H1 (cell line): ENCODE data around the gene GPR157. TPM values are rescaled to one million over a fixed set of nuclear protein-coding genes. Genes with fewer than 3 reads are reported as not detected.

Experiments used
- CTCF ChIA-PET: fragments of 300-600 bp; sonication (Branson Sonifier 250); formaldehyde crosslinking; loops from one replicate; lab custom pipeline; 2021; ENCODE audit not compliant: partially characterized antibody; lab: Charles Lee
- POLR2A ChIA-PET: fragments of 300-600 bp; sonication (Branson Sonifier 250); formaldehyde crosslinking; loops from one replicate; lab custom pipeline; 2021; ENCODE audit warnings: inconsistent platforms; ENCODE audit not compliant: partially characterized antibody; lab: Charles Lee
- DNase-seq, 2 experiments: peaks; one replicate each; pipeline versions ENCODE4 v3.0.0 to v3.0.0-alpha.2; 2010 to 2022; ENCODE audit warnings: low spot score in 2 of 2, low read depth in 1 of 2, mixed read lengths in 1 of 2
- FAIRE-seq: peaks from 2 replicates; lab custom pipeline; 2011; peaks lifted over from hg19 to GRCh38; lab: Jason Lieb, UNC
- H2AFZ ChIP-seq: 2 replicates; pipeline ENCODE4 v1.8.1; 2012; ENCODE audit warnings: low read length, inconsistent platforms
- H2AK5ac ChIP-seq: 2 replicates; pipeline ENCODE4 v1.6.1; 2013; ENCODE audit warnings: low read depth, low read length
- H2BK120ac ChIP-seq: replicated peaks from 2 replicates; pipeline ENCODE3; 2013; ENCODE audit warnings: low read depth, low read length, inconsistent platforms
- H2BK12ac ChIP-seq: 2 replicates; pipeline ENCODE4 v1.6.1; 2013; ENCODE audit warnings: low read depth, low read length
- H2BK15ac ChIP-seq: 2 replicates; pipeline ENCODE4 v1.6.1; 2013; ENCODE audit warnings: low read length
- H2BK20ac ChIP-seq: 2 replicates; pipeline ENCODE4 v1.6.1; 2013; ENCODE audit warnings: low read length
- H2BK5ac ChIP-seq: 2 replicates; pipeline ENCODE4 v1.6.1; 2013; ENCODE audit warnings: low read depth, low read length
- H3K14ac ChIP-seq: 2 replicates; pipeline ENCODE4 v1.6.1; 2013; ENCODE audit warnings: inconsistent platforms; ENCODE audit not compliant: insufficient read length
- H3K18ac ChIP-seq: 2 replicates; pipeline ENCODE4 v1.6.1; 2013; ENCODE audit warnings: low read length; ENCODE audit errors: extremely low read depth
- H3K23ac ChIP-seq: 2 replicates; pipeline ENCODE4 v1.6.1; 2013; ENCODE audit warnings: inconsistent platforms; ENCODE audit not compliant: insufficient read length
- H3K23me2 ChIP-seq: 2 replicates; pipeline ENCODE4 v1.6.1; 2013; ENCODE audit warnings: low read depth, low read length
- H3K27ac ChIP-seq: 2 replicates; pipeline ENCODE4 v1.6.1; 2011; ENCODE audit warnings: low read depth, low read length, inconsistent platforms
- H3K27me3 ChIP-seq, 4 experiments: replicated peaks in 1 of 4; 1 replicate in 1 of 4; 2 replicates in 3 of 4; pipeline versions ENCODE4 v1.6.1 to v1.8.1; 2011 to 2013; ENCODE audit warnings: low read length in 3 of 4, mild to moderate bottlenecking in 3 of 4, inconsistent platforms in 2 of 4, mixed read lengths in 2 of 4, moderate library complexity in 1 of 4; ENCODE audit not compliant: control insufficient read depth in 3 of 4, insufficient read depth in 3 of 4; ENCODE audit errors: extremely low read depth in 1 of 4
- H3K36me3 ChIP-seq, 4 experiments: 2 replicates each; pipeline versions ENCODE4 v1.6.1 to v1.8.1; 2011 to 2013; ENCODE audit warnings: mild to moderate bottlenecking in 4 of 4, low read length in 3 of 4, moderate library complexity in 2 of 4, control low read depth in 1 of 4, inconsistent platforms in 1 of 4; ENCODE audit not compliant: insufficient read depth in 4 of 4, control insufficient read depth in 2 of 4
- H3K4ac ChIP-seq: replicated peaks from 2 replicates; pipeline ENCODE3; 2013; ENCODE audit warnings: low read length, low read depth, mixed read lengths, inconsistent platforms; ENCODE audit not compliant: insufficient read length
- H3K4me1 ChIP-seq, 4 experiments: replicated peaks in 1 of 4; 1 replicate in 1 of 4; 2 replicates in 3 of 4; pipeline versions ENCODE4 v1.6.1 to v1.8.1; 2011 to 2013; ENCODE audit warnings: low read length in 3 of 4, inconsistent platforms in 2 of 4, mixed read lengths in 1 of 4; ENCODE audit not compliant: insufficient read depth in 4 of 4, control insufficient read depth in 3 of 4
- H3K4me2 ChIP-seq, 2 experiments: 2 replicates each; pipeline versions ENCODE4 v1.6.1 to v1.8.1; 2011 to 2013; ENCODE audit warnings: low read depth in 2 of 2, low read length in 2 of 2, control low read depth in 1 of 2, inconsistent platforms in 1 of 2, mild to moderate bottlenecking in 1 of 2; ENCODE audit not compliant: insufficient read depth in 1 of 2
- H3K4me3 ChIP-seq, 4 experiments: fragments of 200-600, 300-600 bp in 1 of 4; sonication (generic), shearing (Covaris generic), sonication (Bioruptor Twin) in 1 of 4; 2 replicates each; pipeline versions ENCODE4 v1.5.1 to v1.8.1; 2011 to 2016; ENCODE audit warnings: low read length in 4 of 4, low read depth in 3 of 4, control low read depth in 2 of 4, inconsistent platforms in 2 of 4, mild to moderate bottlenecking in 2 of 4, mixed read lengths in 1 of 4, moderate library complexity in 1 of 4; ENCODE audit not compliant: insufficient read depth in 2 of 4; ENCODE audit errors: extremely low read depth in 1 of 4
- H3K56ac ChIP-seq: replicated peaks from 2 replicates; pipeline ENCODE3; 2013; ENCODE audit warnings: low read depth, mild to moderate bottlenecking, mixed read lengths, low read length, inconsistent platforms; ENCODE audit not compliant: insufficient read length
- H3K79me1 ChIP-seq: 2 replicates; pipeline ENCODE4 v1.6.1; 2013; ENCODE audit warnings: low read depth, low read length, control low read depth
- H3K79me2 ChIP-seq, 2 experiments: 2 replicates each; pipeline versions ENCODE4 v1.6.1 to v1.8.1; 2012 to 2013; ENCODE audit warnings: low read length in 2 of 2, mild to moderate bottlenecking in 2 of 2, inconsistent platforms in 1 of 2; ENCODE audit not compliant: insufficient read depth in 2 of 2, control insufficient read depth in 1 of 2
- H3K9ac ChIP-seq, 4 experiments: replicated peaks in 1 of 4; 1 replicate in 1 of 4; 2 replicates in 3 of 4; pipeline versions ENCODE4 v1.6.1 to v1.8.1; 2011 to 2013; ENCODE audit warnings: low read depth in 3 of 4, low read length in 3 of 4, control low read depth in 2 of 4, mild to moderate bottlenecking in 2 of 4, moderate library complexity in 2 of 4, inconsistent platforms in 1 of 4; ENCODE audit errors: extremely low read depth in 1 of 4
- H3K9me3 ChIP-seq, 2 experiments: 2 replicates each; pipeline versions ENCODE4 v1.6.1 to v1.8.1; 2012 to 2013; ENCODE audit warnings: mild to moderate bottlenecking in 2 of 2, moderate library complexity in 2 of 2, control low read depth in 1 of 2, inconsistent platforms in 1 of 2, low read depth in 1 of 2, low read length in 1 of 2, mixed read lengths in 1 of 2; ENCODE audit not compliant: insufficient read depth in 2 of 2
- H4K20me1 ChIP-seq, 2 experiments: replicated peaks in 1 of 2; 2 replicates each; pipeline versions ENCODE3 to v1.8.1; 2011 to 2013; ENCODE audit warnings: inconsistent platforms in 2 of 2, low read length in 2 of 2, mild to moderate bottlenecking in 1 of 2; ENCODE audit not compliant: insufficient read depth in 2 of 2, control insufficient read depth in 1 of 2
- H4K5ac ChIP-seq: 2 replicates; pipeline ENCODE4 v1.6.1; 2013; ENCODE audit warnings: low read length, low read depth, mixed read lengths, inconsistent platforms; ENCODE audit not compliant: insufficient read length
- H4K8ac ChIP-seq: 2 replicates; pipeline ENCODE4 v1.8.0; 2013; ENCODE audit warnings: mild to moderate bottlenecking, moderate library complexity, low read length, inconsistent platforms; ENCODE audit not compliant: insufficient read depth; ENCODE audit errors: extremely low read depth
- H4K91ac ChIP-seq: replicated peaks from 2 replicates; pipeline ENCODE3; 2013; ENCODE audit warnings: low read length, mixed read lengths, inconsistent platforms; ENCODE audit not compliant: insufficient read length
- CHD1 ChIP-seq: IDR thresholded peaks from 2 replicates; pipeline ENCODE4 v1.6.1; 2012; ENCODE audit warnings: low read depth, low read length, improper control_type of control experiment
- CREB1 ChIP-seq: IDR thresholded peaks from 2 replicates; pipeline ENCODE4 v1.6.1; 2012; ENCODE audit warnings: inconsistent platforms
- E2F6 ChIP-seq: IDR thresholded peaks from 2 replicates; pipeline ENCODE4 v1.6.1; 2012; ENCODE audit warnings: inconsistent platforms
- EP300 ChIP-seq, 2 experiments: IDR thresholded peaks; 1 replicate in 1 of 2; 2 replicates in 1 of 2; pipeline ENCODE4 v1.6.1; 2011 to 2012; ENCODE audit warnings: low read depth in 2 of 2, low read length in 2 of 2, mild to moderate bottlenecking in 2 of 2, borderline replicate concordance in 1 of 2, inconsistent platforms in 1 of 2, moderate library complexity in 1 of 2
- GABPA ChIP-seq: IDR thresholded peaks from 2 replicates; pipeline ENCODE4 v1.6.1; 2011; ENCODE audit warnings: mild to moderate bottlenecking, low read length, moderate library complexity, borderline replicate concordance; ENCODE audit not compliant: insufficient read depth
- KDM1A ChIP-seq: fragments of 200-600, 300-600 bp; sonication (generic); IDR thresholded peaks from 2 replicates; pipeline ENCODE4 v1.7.1; 2016; ENCODE audit warnings: mild to moderate bottlenecking, low read length, borderline replicate concordance
- MAFK ChIP-seq: IDR thresholded peaks from 2 replicates; pipeline ENCODE4 v1.6.1; 2012; ENCODE audit warnings: low read depth, mild to moderate bottlenecking, improper control_type of control experiment, low read length
- RBBP5 ChIP-seq: IDR thresholded peaks from 2 replicates; pipeline ENCODE4 v1.7.1; 2012; ENCODE audit warnings: low read depth, mild to moderate bottlenecking, inconsistent platforms, low read length, moderate library complexity, borderline replicate concordance
- SAP30 ChIP-seq: fragments of 300-600 bp; sonication (generic); IDR thresholded peaks from 2 replicates; pipeline ENCODE4 v1.7.1; 2012; ENCODE audit warnings: low read length, moderate library complexity, mild to moderate bottlenecking, inconsistent platforms; ENCODE audit not compliant: insufficient read depth, insufficient replicate concordance
- SRF ChIP-seq: IDR thresholded peaks from 2 replicates; pipeline ENCODE4 v1.6.1; 2011; ENCODE audit warnings: mild to moderate bottlenecking, low read depth, low read length, moderate library complexity
- TAF7 ChIP-seq: optimal IDR thresholded peaks from 2 replicates; pipeline ENCODE3; 2011; ENCODE audit warnings: low read depth, mild to moderate bottlenecking, inconsistent platforms, low read length, moderate library complexity, borderline replicate concordance
- ZNF274 ChIP-seq: IDR thresholded peaks from 2 replicates; pipeline ENCODE4 v1.7.0; 2012; ENCODE audit warnings: low read length, borderline replicate concordance; ENCODE audit errors: extremely low read depth
- WGBS, 2 experiments: shearing (Covaris generic) in 1 of 2; methylation state at CpG; one replicate each; pipeline versions ENCODE4 v1.1.6 to v1.1.7; 2013 to 2015; ENCODE audit warnings: low lambda C conversion rate in 2 of 2, mixed read lengths in 2 of 2, inconsistent platforms in 1 of 2, low coverage in 1 of 2, missing lambda C conversion rate in 1 of 2; ENCODE audit not compliant: insufficient replicate concordance in 2 of 2, insufficient coverage in 1 of 2, insufficient read length in 1 of 2; ENCODE audit errors: extremely low coverage in 1 of 2, missing lambda C conversion rate in 1 of 2; 5-methylcytosine and 5-hydroxymethylcytosine counted together
- polyA plus RNA-seq, 7 experiments: library from polyadenylated mRNA; depleted of rRNA in 3 of 7; stranded (reverse) in 5 of 7; unstranded in 2 of 7; fragments of >200 nt in 5 of 7; fragments of 200-250 nt in 2 of 7; gene quantifications; 1 replicate in 5 of 7; 2 replicates in 1 of 7; 4 replicates in 1 of 7; pipeline versions ENCODE4 v1.2.1 to v1.2.3, GENCODE V29; 2011 to 2013; ENCODE audit warnings: missing spikeins in 2 of 7, mixed read lengths in 2 of 7
- total RNA-seq: library from RNA; stranded (reverse); fragmentation: NEBNext Ultra II Directional; extraction: Animal tissue kit (Norgen Biotek cat#: 25700); gene quantifications from 2 replicates; pipeline ENCODE4 v1.2.1, GENCODE V29; 2021

Gene GPR157
- total and polyA plus RNA-seq, 2 of the 8 experiments (the other 6 are each of a cell fraction or from before 2014, with no cell fraction given), result 1.0 to 11.0 TPM

- WGBS, 2 experiments, result 95% methylated on average over 14 of the region's 14 CpGs; no CpG with 5 or more reads in 1 of the 2 experiments
- no peaks in the 10 kb centered on the region for H3K79me2 ChIP-seq
- no peak overlapping the region for H3K23ac ChIP-seq
- H3K4me3 ChIP-seq, result no peak overlapping the region
- H3K4me2 ChIP-seq, result no peak overlapping the region
- no peak overlapping the region for H2AFZ ChIP-seq
- H2BK5ac ChIP-seq, result no peak overlapping the region
- no peak overlapping the region for H3K27ac ChIP-seq
- no peak overlapping the region for H4K91ac ChIP-seq
- H4K20me1 ChIP-seq, result peaks cover 0 to 2% of the 10 kb centered on the region in 2 experiments
- POLR2A ChIA-PET, result no interaction called here
- no peak overlapping the region for H2BK20ac ChIP-seq
- H3K9ac ChIP-seq, result no peak overlapping the region
- no peaks in the 10 kb centered on the region for H3K23me2 ChIP-seq
- no peak for DNase-seq
- CTCF ChIA-PET, result interaction anchor here (0.5 to 13.9 kb wide), 11 partner anchors 11 to 143 kb away, joined by 3 to 156 read pairs (median 4); partner anchors contain the start of gene H6PD
- no peak overlapping the region for H2AK5ac ChIP-seq
- no peak overlapping the region for H3K14ac ChIP-seq
- no peaks in the 10 kb centered on the region for H3K9me3 ChIP-seq
- peaks cover 0 to 2% (median 0%) of the 10 kb centered on the region in 4 experiments; a peak in 4 of 7 replicates for H3K4me1 ChIP-seq
- no peak overlapping the region for H3K18ac ChIP-seq
- no peaks in the 10 kb centered on the region for H3K79me1 ChIP-seq
- no peaks in the 10 kb centered on the region for H3K27me3 ChIP-seq
- no peak overlapping the region for H4K5ac ChIP-seq
- no peak overlapping the region for H2BK120ac ChIP-seq
- FAIRE-seq, result no peak
- no peak overlapping the region; the same call in 1 of the 2 replicates for H4K8ac ChIP-seq
- no peaks in the 10 kb centered on the region for H3K36me3 ChIP-seq
- H2BK15ac ChIP-seq, result no peak overlapping the region
- H3K4ac ChIP-seq, result no peak overlapping the region
- H3K56ac ChIP-seq, result no peak overlapping the region
- no peak overlapping the region for H2BK12ac ChIP-seq
- no peak for TF ChIP-seq KDM1A
- no peak for TF ChIP-seq SAP30
- no peak for TF ChIP-seq ZNF274
- TF ChIP-seq CHD1, result no peak
- TF ChIP-seq E2F6, result no peak
- no peak for TF ChIP-seq RBBP5
- no peak for TF ChIP-seq GABPA
- no peak for TF ChIP-seq SRF
- no peak for TF ChIP-seq TAF7
- TF ChIP-seq EP300 (IDR thresholded peaks at IDR 0.05; ENCODE audit: borderline replicate concordance in 1 of 2, low read depth in 2 of 2, low read length in 2 of 2), result no peak
- no peak for TF ChIP-seq MAFK
- TF ChIP-seq CREB1, result no peak
Observed at GRCh38 chr1:9106286-9106685, 22.6 kb downstream of the GPR157 start.
